CD8-positive, alpha-beta memory T cell (primary cell): Measurements from ENCODE around the gene TCTN1. TPM values are rescaled to one million over a fixed set of nuclear protein-coding genes. Genes with fewer than 3 reads are reported as not detected.

Experiments
- CTCF ChIA-PET: fragments of 350-600 bp; sonication (Branson Sonifier 250); formaldehyde crosslinking; loops from one replicate; lab custom pipeline; 2021; ENCODE audit warnings: antibody characterized with exemption; lab: Charles Lee
- POLR2A ChIA-PET: fragments of 350-600 bp; sonication (Branson Sonifier 250); formaldehyde crosslinking; loops from one replicate; lab custom pipeline; 2021; ENCODE audit warnings: antibody characterized with exemption; lab: Charles Lee
- DNase-seq, 5 donors: peaks; one replicate each; pipeline versions ENCODE4 v3.0.0 to v3.0.0-alpha.2; 2020 to 2022; ENCODE audit warnings: mixed read lengths in 1 of 5
- H3K27ac ChIP-seq: one replicate; pipeline ENCODE4 v1.7.0; 2013; ENCODE audit warnings: low read depth, mild to moderate bottlenecking, low read length, moderate library complexity
- H3K27me3 ChIP-seq: 2 replicates; pipeline ENCODE4 v1.7.0; 2013; ENCODE audit warnings: low read length, mild to moderate bottlenecking; ENCODE audit not compliant: insufficient read depth, poor library complexity, severe bottlenecking
- H3K36me3 ChIP-seq: 2 replicates; pipeline ENCODE4 v1.7.0; 2013; ENCODE audit warnings: mild to moderate bottlenecking, low read length, moderate library complexity; ENCODE audit not compliant: insufficient read depth
- H3K4me1 ChIP-seq: 2 replicates; pipeline ENCODE4 v1.7.0; 2013; ENCODE audit warnings: mild to moderate bottlenecking, low read length, moderate library complexity; ENCODE audit not compliant: insufficient read depth
- H3K4me3 ChIP-seq: 2 replicates; pipeline ENCODE4 v1.7.0; 2013; ENCODE audit warnings: mild to moderate bottlenecking, low read length
- H3K9me3 ChIP-seq: 2 replicates; pipeline ENCODE4 v1.7.0; 2013; ENCODE audit warnings: mild to moderate bottlenecking, low read length
- H3K27ac Mint-ChIP-seq, 8 donors: one replicate each; pipeline ENCODE4 v1.8.0; 2020 to 2021; ENCODE audit warnings: mixed read lengths in 8 of 8, mild to moderate bottlenecking in 6 of 8, inconsistent platforms in 3 of 8, moderate library complexity in 3 of 8
- H3K27me3 Mint-ChIP-seq, 2 donors: one replicate each; pipeline ENCODE4 v1.8.0; 2020 to 2021; ENCODE audit warnings: mixed read lengths in 2 of 2, mild to moderate bottlenecking in 1 of 2, moderate library complexity in 1 of 2
- H3K36me3 Mint-ChIP-seq, 3 donors: one replicate each; pipeline ENCODE4 v1.8.0; 2020 to 2021; ENCODE audit warnings: mixed read lengths in 3 of 3, inconsistent platforms in 1 of 3, mild to moderate bottlenecking in 1 of 3
- H3K4me1 Mint-ChIP-seq, 3 donors: one replicate each; pipeline ENCODE4 v1.8.0; 2020 to 2021; ENCODE audit warnings: mixed read lengths in 3 of 3, inconsistent platforms in 1 of 3, mild to moderate bottlenecking in 1 of 3
- H3K4me3 Mint-ChIP-seq, 7 donors: one replicate each; pipeline ENCODE4 v1.8.0; 2020 to 2021; ENCODE audit warnings: mixed read lengths in 7 of 7, mild to moderate bottlenecking in 6 of 7, moderate library complexity in 4 of 7, inconsistent platforms in 2 of 7
- H3K9me3 Mint-ChIP-seq, 5 donors: one replicate each; pipeline ENCODE4 v1.8.0; 2020 to 2022; ENCODE audit warnings: mixed read lengths in 5 of 5, mild to moderate bottlenecking in 3 of 5, moderate library complexity in 2 of 5, inconsistent platforms in 1 of 5
- polyA plus RNA-seq: library from polyadenylated mRNA; unstranded; fragments of 300-500 nt; fragmentation: Illumina TruSeq; gene quantifications from one replicate; pipeline ENCODE4 v1.2.3, GENCODE V29; 2021
- total RNA-seq, 2 experiments: library from RNA; stranded (reverse); gene quantifications; one replicate each; pipeline ENCODE4 v1.2.3, GENCODE V29; 2021

Gene TCTN1
- total and polyA plus RNA-seq, 3 experiments from 2014 or later = 4.6 to 11.1 (median 9.8) TPM

- CTCF ChIA-PET = interaction anchor here (1.4 kb wide), 1 partner anchor 84 kb away, joined by 3 read pairs; no protein-coding TSS in a partner anchor
- peaks cover 0 to 3% of the 10 kb centered on the region in 2 donors for H3K27me3 Mint-ChIP-seq
- POLR2A ChIA-PET = no interaction called here
- no peaks in the 10 kb centered on the region for H3K9me3 Mint-ChIP-seq
- peaks cover 29 to 43% (median 41%) of the 10 kb centered on the region in 3 donors for H3K4me1 Mint-ChIP-seq
- H3K27ac Mint-ChIP-seq = peak overlapping the region in 3 of 8 donors; percentile 16 to 67 (median 64)
- Histone ChIP-seq H3K27me3 (no peaks in the 10 kb centered on the region), H3K9me3 (no peaks in the 10 kb centered on the region), H3K36me3 (no peaks in the 10 kb centered on the region), H3K27ac (no peak overlapping the region), H3K4me3 (no peak overlapping the region), H3K4me1 (peaks cover 19% of the 10 kb centered on the region)
- H3K4me3 Mint-ChIP-seq = peak overlapping the region in 4 of 7 donors; percentile 78 to 90 (median 81)
- H3K36me3 Mint-ChIP-seq = peaks cover 3 to 19% (median 6%) of the 10 kb centered on the region in 3 donors
- no peak for DNase-seq
Observed at GRCh38 chr12:110686294-110686903, 72.5 kb downstream of the TCTN1 start.

- H3K27me3 ChIP-seq = no peaks in the 10 kb centered on the region
- peaks cover 19% of the 10 kb centered on the region for H3K4me1 ChIP-seq
- peak overlapping the region in 7 of 8 donors; percentile 19 to 93 (median 55) for H3K27ac Mint-ChIP-seq
- no peak overlapping the region for H3K27ac ChIP-seq
- H3K9me3 ChIP-seq = no peaks in the 10 kb centered on the region
- no peak for DNase-seq
- ChIA-PET POLR2A (no interaction called here), CTCF (interaction anchor here (0.7 to 1.4 kb wide), 2 partner anchors 9 to 86 kb away, joined by 3 read pairs; no protein-coding TSS in a partner anchor)
- peaks cover 29 to 43% (median 41%) of the 10 kb centered on the region in 3 donors for H3K4me1 Mint-ChIP-seq
- no peaks in the 10 kb centered on the region for H3K36me3 ChIP-seq
- H3K36me3 Mint-ChIP-seq = peaks cover 2 to 13% (median 3%) of the 10 kb centered on the region in 3 donors
- H3K4me3 ChIP-seq = no peak overlapping the region
- H3K4me3 Mint-ChIP-seq = peak overlapping the region; percentile 80 to 90 (median 83)
- H3K9me3 Mint-ChIP-seq = no peaks in the 10 kb centered on the region
- H3K27me3 Mint-ChIP-seq = peaks cover 0 to 3% of the 10 kb centered on the region in 2 donors
Observed at GRCh38 chr12:110687396-110688169, 73.7 kb downstream of the TCTN1 start.

GRCh38 chr12:110688446-110689280 is 74.7 kb downstream of the TCTN1 start, which contains the start of gene HVCN1:
Gene HVCN1, minus strand, starts transcription at chr12:110689115. Its CDS starts 5,870 bp downstream, at chr12:110683245.
- H3K36me3 Mint-ChIP-seq = peaks cover 2 to 11% (median 3%) of the 10 kb centered on the region in 3 donors
- peak within 1 kb of the TSS; percentile 48 to 96 (median 86) for H3K27ac Mint-ChIP-seq
- Histone ChIP-seq H3K4me3 (peak within 1 kb of the TSS; percentile 66), H3K27ac (peak within 1 kb of the TSS; percentile 12), H3K9me3 (no peaks in the 10 kb centered on the region), H3K4me1 (peaks cover 19% of the 10 kb centered on the region), H3K27me3 (no peaks in the 10 kb centered on the region), H3K36me3 (no peaks in the 10 kb centered on the region)
- ChIA-PET CTCF (no interaction called here), POLR2A (interaction anchor here (1.3 kb wide), 1 partner anchor 220 kb away, joined by 4 read pairs; the partner anchor contains the start of gene FAM216A)
- DNase-seq = peak; percentile 15 to 70 (median 38)
- peaks cover 0 to 3% of the 10 kb centered on the region in 2 donors for H3K27me3 Mint-ChIP-seq
- peak within 1 kb of the TSS; percentile 80 to 98 (median 88) for H3K4me3 Mint-ChIP-seq
- H3K4me1 Mint-ChIP-seq = peaks cover 29 to 43% (median 41%) of the 10 kb centered on the region in 3 donors
- H3K9me3 Mint-ChIP-seq = no peaks in the 10 kb centered on the region

- no peaks in the 10 kb centered on the region for H3K9me3 ChIP-seq
- peaks cover 19% of the 10 kb centered on the region for H3K4me1 ChIP-seq
- Mint-ChIP-seq H3K9me3 (no peaks in the 10 kb centered on the region), H3K27me3 (peaks cover 0 to 3% of the 10 kb centered on the region in 2 donors), H3K36me3 (peaks cover 2 to 11% (median 3%) of the 10 kb centered on the region in 3 donors), H3K4me1 (peaks cover 29 to 39% (median 39%) of the 10 kb centered on the region in 3 donors), H3K27ac (peak overlapping the region; percentile 48 to 96 (median 86)), H3K4me3 (peak overlapping the region; percentile 74 to 98 (median 87))
- peak overlapping the region; percentile 66 for H3K4me3 ChIP-seq
- no peaks in the 10 kb centered on the region for H3K36me3 ChIP-seq
- ChIA-PET POLR2A (interaction anchor here (0.9 to 1.3 kb wide), 2 partner anchors 11 to 221 kb away, joined by 4 read pairs; partner anchors contain the start of gene FAM216A), CTCF (interaction anchor here (1.2 kb wide), 1 partner anchor 239 kb away, joined by 3 read pairs; the partner anchor contains the start of gene ARPC3)
- peak overlapping the region; percentile 12 for H3K27ac ChIP-seq
- peak; percentile 43 to 66 (median 45) for DNase-seq
- no peaks in the 10 kb centered on the region for H3K27me3 ChIP-seq
Observed at GRCh38 chr12:110689281-110690126, 75.6 kb downstream of the TCTN1 start.

- DNase-seq = no peak
- H3K9me3 Mint-ChIP-seq = no peaks in the 10 kb centered on the region
- peaks cover 29 to 39% (median 34%) of the 10 kb centered on the region in 3 donors for H3K4me1 Mint-ChIP-seq
- CTCF ChIA-PET = interaction anchor here (1.2 kb wide), 1 partner anchor 240 kb away, joined by 3 read pairs; the partner anchor contains the start of gene ARPC3
- peak overlapping the region; percentile 74 to 98 (median 87) for H3K4me3 Mint-ChIP-seq
- peaks cover 0 to 3% of the 10 kb centered on the region in 2 donors for H3K27me3 Mint-ChIP-seq
- POLR2A ChIA-PET = interaction anchor here (0.9 to 1.3 kb wide), 2 partner anchors 11 to 221 kb away, joined by 4 read pairs; partner anchors contain the start of gene FAM216A
- H3K27ac Mint-ChIP-seq = peak overlapping the region in 7 of 8 donors; percentile 48 to 96 (median 81)
- H3K36me3 Mint-ChIP-seq = peaks cover 0 to 11% (median 2%) of the 10 kb centered on the region in 3 donors
- H3K4me1 ChIP-seq = peaks cover 19% of the 10 kb centered on the region
- no peaks in the 10 kb centered on the region for H3K36me3 ChIP-seq
- no peaks in the 10 kb centered on the region for H3K27me3 ChIP-seq
- no peak overlapping the region for H3K27ac ChIP-seq
- no peaks in the 10 kb centered on the region for H3K9me3 ChIP-seq
- peak overlapping the region; percentile 66 for H3K4me3 ChIP-seq
Observed at GRCh38 chr12:110690127-110690430, 76.2 kb downstream of the TCTN1 start.

- no peaks in the 10 kb centered on the region for H3K27me3 Mint-ChIP-seq
- H3K9me3 ChIP-seq = no peaks in the 10 kb centered on the region
- no peaks in the 10 kb centered on the region for H3K36me3 ChIP-seq
- H3K4me3 Mint-ChIP-seq = no peak overlapping the region
- peaks cover 0 to 2% (median 0%) of the 10 kb centered on the region in 3 donors for H3K36me3 Mint-ChIP-seq
- H3K27ac ChIP-seq = no peak overlapping the region
- peaks cover 16 to 20% (median 18%) of the 10 kb centered on the region in 3 donors for H3K4me1 Mint-ChIP-seq
- DNase-seq = no peak
- H3K9me3 Mint-ChIP-seq = no peaks in the 10 kb centered on the region
- no peaks in the 10 kb centered on the region for H3K27me3 ChIP-seq
- POLR2A ChIA-PET = no interaction called here
- H3K4me1 ChIP-seq = peaks cover 13% of the 10 kb centered on the region
- H3K4me3 ChIP-seq = no peak overlapping the region
- no peak overlapping the region for H3K27ac Mint-ChIP-seq
- CTCF ChIA-PET = no interaction called here
Observed at GRCh38 chr12:110693731-110694130, 79.8 kb downstream of the TCTN1 start.
